Measurements from ENCODE around the gene DLX1.
A peak's percentile ranks its signal among the peaks of the same experiment; 100 is the strongest.

Gene DLX1

GRCh38 chr2:172095146-172095904, 10.0 kb downstream of the DLX1 start:
- peak; percentile 80 for DNase-seq
- in situ Hi-C loops (cut with MboI; ENCODE audit: low pct_unique_long_range_greater_than_20kb, low sequenced_read_pairs) = no loop called here

GRCh38 chr2:172095905-172096625, 10.8 kb downstream of the DLX1 start:
- in situ Hi-C loops (cut with MboI; ENCODE audit: low pct_unique_long_range_greater_than_20kb, low sequenced_read_pairs) = no loop called here
- no peak for DNase-seq

- DNase-seq = no peak
- in situ Hi-C loops (cut with MboI; ENCODE audit: low pct_unique_long_range_greater_than_20kb, low sequenced_read_pairs) = no loop called here
These were observed 11.6 kb downstream of the DLX1 start for GRCh38 chr2:172096626-172097547.

- no peak for DNase-seq
- in situ Hi-C loops (cut with MboI; ENCODE audit: low pct_unique_long_range_greater_than_20kb, low sequenced_read_pairs) = no loop called here
These were observed 12.3 kb downstream of the DLX1 start for GRCh38 chr2:172097557-172098131.

GRCh38 chr2:172098287-172098649, 13.0 kb downstream of the DLX1 start:
- in situ Hi-C loops (cut with MboI; ENCODE audit: low pct_unique_long_range_greater_than_20kb, low sequenced_read_pairs) = no loop called here
- no peak for DNase-seq

- in situ Hi-C loops (cut with MboI; ENCODE audit: low pct_unique_long_range_greater_than_20kb, low sequenced_read_pairs) = no loop called here
- DNase-seq = peak; percentile 71
These were observed 13.6 kb downstream of the DLX1 start for GRCh38 chr2:172098650-172099471.

GRCh38 chr2:172099472-172100079, 14.3 kb downstream of the DLX1 start:
- in situ Hi-C loops (cut with MboI; ENCODE audit: low pct_unique_long_range_greater_than_20kb, low sequenced_read_pairs) = loop anchor here (25.0 kb wide), 2 partner anchors 387 to 512 kb away; no protein-coding TSS in a partner anchor
- DNase-seq = no peak

- in situ Hi-C loops (cut with MboI; ENCODE audit: low pct_unique_long_range_greater_than_20kb, low sequenced_read_pairs) = loop anchor here (25.0 kb wide), 2 partner anchors 388 to 513 kb away; no protein-coding TSS in a partner anchor
- DNase-seq = no peak
These were observed 15.0 kb downstream of the DLX1 start for GRCh38 chr2:172100080-172100934.

GRCh38 chr2:172100935-172101820, 15.9 kb downstream of the DLX1 start:
- in situ Hi-C loops (cut with MboI; ENCODE audit: low pct_unique_long_range_greater_than_20kb, low sequenced_read_pairs) = loop anchor here (25.0 kb wide), 2 partner anchors 389 to 514 kb away; no protein-coding TSS in a partner anchor
- no peak for DNase-seq

- peak; percentile 77 for DNase-seq
- in situ Hi-C loops (cut with MboI; ENCODE audit: low pct_unique_long_range_greater_than_20kb, low sequenced_read_pairs) = loop anchor here (25.0 kb wide), 2 partner anchors 390 to 515 kb away; no protein-coding TSS in a partner anchor
These were observed 16.6 kb downstream of the DLX1 start for GRCh38 chr2:172101821-172102390.

GRCh38 chr2:172102391-172103359, 17.4 kb downstream of the DLX1 start, which contains the start of gene DLX2:
Gene DLX2 (minus strand): TSS chr2:172102900. CDS start chr2:172102538, 362 bp downstream.
- peak; percentile 96 for DNase-seq
- in situ Hi-C loops (cut with MboI; ENCODE audit: low pct_unique_long_range_greater_than_20kb, low sequenced_read_pairs) = loop anchor here (25.0 kb wide), 2 partner anchors 390 to 515 kb away; no protein-coding TSS in a partner anchor

GRCh38 chr2:172103471-172104272, 18.4 kb downstream of the DLX1 start:
- in situ Hi-C loops (cut with MboI; ENCODE audit: low pct_unique_long_range_greater_than_20kb, low sequenced_read_pairs) = loop anchor here (25.0 kb wide), 2 partner anchors 391 to 516 kb away; no protein-coding TSS in a partner anchor

GRCh38 chr2:172105471-172106107, 20.3 kb downstream of the DLX1 start:
- DNase-seq = no peak

More at GRCh38 chr2:172103471-172104272, 18.4 kb downstream of the DLX1 start:
- DNase-seq = peak; percentile 86

More at GRCh38 chr2:172105471-172106107, 20.3 kb downstream of the DLX1 start:
- in situ Hi-C loops (cut with MboI; ENCODE audit: low pct_unique_long_range_greater_than_20kb, low sequenced_read_pairs) = loop anchor here (25.0 kb wide), 2 partner anchors 393 to 518 kb away; no protein-coding TSS in a partner anchor

Data from KBM-7 (cell line).